GM10266 (cell line): ENCODE measurements around the gene TMOD2.

ENCODE experiments used
- DNase-seq: peaks from one replicate; pipeline ENCODE4 v3.0.0; 2012; ENCODE audit errors: extremely low spot score
- TF ChIP-seq, protein P1 (sequence below): IDR thresholded peaks from 2 replicates; pipeline ENCODE4 v1.5.1; 2012; ENCODE audit warnings: mild to moderate bottlenecking, low read depth; ENCODE audit not compliant: control insufficient read depth, insufficient read depth; ENCODE audit errors: missing control alignments

Gene TMOD2

DNA sequence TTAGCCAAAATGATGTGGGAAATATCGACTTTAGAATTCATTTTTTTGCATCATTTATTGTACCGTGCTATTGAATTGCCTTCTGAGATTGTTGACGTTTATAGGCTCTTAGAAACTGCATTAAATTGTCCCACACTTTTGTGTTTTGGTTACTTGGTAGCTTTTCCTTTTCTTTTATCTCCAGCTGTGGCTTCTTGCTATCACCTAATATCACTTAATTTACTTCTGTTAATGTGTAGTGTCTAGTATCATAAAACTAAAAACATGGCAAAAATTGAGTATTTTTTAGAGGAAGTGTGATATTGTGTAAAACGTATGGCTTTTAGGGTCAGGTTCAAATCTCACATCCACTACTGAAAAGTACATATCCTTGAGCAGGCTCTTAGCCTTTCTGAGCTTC, 89.3 kb downstream of the TMOD2 start:
- TF ChIP-seq, protein P1, sequence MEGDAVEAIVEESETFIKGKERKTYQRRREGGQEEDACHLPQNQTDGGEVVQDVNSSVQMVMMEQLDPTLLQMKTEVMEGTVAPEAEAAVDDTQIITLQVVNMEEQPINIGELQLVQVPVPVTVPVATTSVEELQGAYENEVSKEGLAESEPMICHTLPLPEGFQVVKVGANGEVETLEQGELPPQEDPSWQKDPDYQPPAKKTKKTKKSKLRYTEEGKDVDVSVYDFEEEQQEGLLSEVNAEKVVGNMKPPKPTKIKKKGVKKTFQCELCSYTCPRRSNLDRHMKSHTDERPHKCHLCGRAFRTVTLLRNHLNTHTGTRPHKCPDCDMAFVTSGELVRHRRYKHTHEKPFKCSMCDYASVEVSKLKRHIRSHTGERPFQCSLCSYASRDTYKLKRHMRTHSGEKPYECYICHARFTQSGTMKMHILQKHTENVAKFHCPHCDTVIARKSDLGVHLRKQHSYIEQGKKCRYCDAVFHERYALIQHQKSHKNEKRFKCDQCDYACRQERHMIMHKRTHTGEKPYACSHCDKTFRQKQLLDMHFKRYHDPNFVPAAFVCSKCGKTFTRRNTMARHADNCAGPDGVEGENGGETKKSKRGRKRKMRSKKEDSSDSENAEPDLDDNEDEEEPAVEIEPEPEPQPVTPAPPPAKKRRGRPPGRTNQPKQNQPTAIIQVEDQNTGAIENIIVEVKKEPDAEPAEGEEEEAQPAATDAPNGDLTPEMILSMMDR, result no peak
- no peak for DNase-seq

DNA sequence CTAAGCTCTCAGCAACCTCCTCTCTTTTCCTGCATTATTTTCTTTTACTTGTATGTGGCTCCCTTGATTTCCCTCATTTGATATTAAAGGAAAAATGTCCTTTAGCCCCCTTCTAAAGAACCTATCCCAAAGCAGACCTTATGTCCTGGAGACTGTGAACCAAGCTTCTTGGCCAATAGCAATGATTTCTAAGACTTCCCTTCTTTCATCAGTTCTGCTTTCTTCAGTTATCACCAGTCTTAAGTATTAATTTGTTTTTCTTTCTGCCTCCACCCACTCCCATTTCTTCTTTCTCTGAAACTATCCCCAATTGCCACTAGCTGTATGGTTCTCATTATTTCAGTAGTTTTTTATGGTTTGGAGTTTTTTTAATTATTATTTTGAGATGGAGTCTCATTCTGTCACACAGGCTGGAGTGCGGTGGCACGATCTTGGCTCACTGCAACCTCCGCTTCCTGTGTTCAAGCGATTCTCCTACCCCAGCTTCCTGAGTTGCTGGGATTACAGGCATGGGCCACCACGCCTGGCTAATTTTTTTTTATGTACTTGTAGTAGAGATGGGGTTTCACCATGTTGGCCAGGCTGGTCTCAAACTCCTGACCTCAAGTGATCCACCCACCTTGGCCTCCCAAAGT, 90.1 kb downstream of the TMOD2 start:
- no peak for DNase-seq
- TF ChIP-seq, protein P1, result no peak

DNA sequence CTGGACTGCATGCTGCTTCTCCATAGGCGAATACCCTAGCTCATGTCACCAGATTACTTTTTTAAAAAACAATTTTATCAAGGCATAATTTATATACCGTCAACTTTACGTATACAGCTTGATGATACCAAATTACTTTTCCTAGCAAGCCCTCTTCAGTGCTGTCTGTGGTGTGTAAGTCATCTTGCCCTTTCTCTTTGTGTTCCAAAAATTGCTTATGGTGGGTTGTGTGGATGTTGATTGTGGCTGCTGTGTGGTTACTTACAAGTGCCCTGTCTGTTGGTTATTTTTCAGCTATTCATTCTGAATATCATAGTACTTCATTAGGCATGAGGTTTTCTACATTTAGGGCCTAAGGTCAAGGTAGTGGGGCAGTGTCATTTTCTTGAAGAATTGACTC, 90.9 kb downstream of the TMOD2 start:
- TF ChIP-seq, protein P1, result no peak

GRCh38 chr15:51842852-51843737, 91.7 kb downstream of the TMOD2 start:
- no peak for DNase-seq
- TF ChIP-seq, protein P1, result no peak

More for the DNA sequence above, 90.9 kb downstream of the TMOD2 start:
- DNase-seq, result no peak

DNA sequence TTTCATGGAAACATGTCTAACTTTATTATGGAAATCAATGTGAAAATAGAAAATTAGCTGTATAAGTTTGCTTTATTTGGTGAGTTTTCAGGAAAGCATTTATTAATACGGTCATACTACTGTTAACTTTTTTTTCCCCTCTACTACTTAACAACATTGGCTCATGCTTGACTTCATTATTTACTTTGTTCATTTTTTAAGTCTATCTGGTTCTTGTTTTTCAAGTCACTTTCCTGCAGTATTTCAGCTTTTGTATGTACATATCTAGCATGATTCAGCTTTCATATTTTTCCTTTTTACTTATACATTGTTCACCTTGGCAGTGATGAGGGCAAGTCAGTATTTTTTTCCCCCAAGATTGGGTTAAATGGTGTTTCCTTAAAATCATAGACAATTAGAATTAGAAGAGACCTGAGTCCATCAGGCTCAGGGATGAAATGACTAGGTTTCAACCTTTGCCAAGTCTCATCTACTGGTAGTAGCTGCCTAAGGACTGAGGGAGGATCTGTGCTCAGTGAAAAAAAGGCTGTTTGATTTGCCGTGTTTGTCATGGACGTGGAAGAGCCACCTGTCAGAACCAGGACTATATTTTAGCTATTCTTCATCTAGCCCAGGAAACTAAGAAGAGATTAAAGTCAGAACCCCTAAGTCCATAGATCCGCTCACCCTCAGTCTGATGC, 93.5 kb downstream of the TMOD2 start:
- TF ChIP-seq, protein P1, result no peak
- DNase-seq, result no peak

- TF ChIP-seq, protein P1, result no peak
- no peak for DNase-seq
Measured at GRCh38 chr15:51846066-51846462, 94.7 kb downstream of the TMOD2 start.
